Endothelial cell of umbilical vein (primary cell): ENCODE data around the gene NEU3. TPM values are rescaled to one million over a fixed set of nuclear protein-coding genes. Genes with fewer than 3 reads are reported as not detected.

Source experiments
- BruUV-seq: library from RNA; stranded (reverse); fragments of 400-500 nt; replicated peaks from 2 replicates; lab custom pipeline; 2021; lab: Mats Ljungman, UMichigan
- CTCF ChIA-PET: fragments of 300-600, 350-600 bp; sonication (Branson Sonifier 250); formaldehyde crosslinking; loops from one replicate; lab custom pipeline; 2021; ENCODE audit warnings: antibody characterized with exemption, inconsistent platforms; lab: Charles Lee
- POLR2A ChIA-PET: fragments of 300-600, 350-600 bp; sonication (Branson Sonifier 250); formaldehyde crosslinking; loops from one replicate; lab custom pipeline; 2021; ENCODE audit warnings: antibody characterized with exemption, inconsistent platforms; lab: Charles Lee
- DNase-seq: peaks from one replicate; pipeline ENCODE4 v3.0.0-alpha.2; 2011; ENCODE audit warnings: low read depth, low spot score
- FAIRE-seq: peaks from 2 replicates; lab custom pipeline; 2011; peaks lifted over from hg19 to GRCh38; lab: Jason Lieb, UNC
- H2AFZ ChIP-seq: 2 replicates; pipeline ENCODE4 v1.6.0; 2012; ENCODE audit warnings: low read depth, low read length, control low read depth, inconsistent platforms
- H3K27ac ChIP-seq: 2 replicates; pipeline ENCODE4 v1.5.1; 2011; ENCODE audit warnings: low read depth, mild to moderate bottlenecking, control low read depth, low read length, moderate library complexity; ENCODE audit not compliant: insufficient read depth
- H3K27me3 ChIP-seq, 2 experiments: 2 replicates each; pipeline versions ENCODE4 v1.6.0 to v1.6.1; 2011; ENCODE audit warnings: low read length in 2 of 2, mixed read lengths in 1 of 2; ENCODE audit not compliant: control insufficient read depth in 2 of 2, insufficient read depth in 2 of 2
- H3K36me3 ChIP-seq, 2 experiments: 2 replicates in 1 of 2; 3 replicates in 1 of 2; pipeline ENCODE4 v1.5.1; 2011; ENCODE audit warnings: low read length in 2 of 2, mild to moderate bottlenecking in 1 of 2, moderate library complexity in 1 of 2; ENCODE audit not compliant: control insufficient read depth in 2 of 2, insufficient read depth in 2 of 2; ENCODE audit errors: extremely low read depth in 1 of 2
- H3K4me1 ChIP-seq: 3 replicates; pipeline ENCODE4 v1.5.1; 2011; ENCODE audit warnings: mild to moderate bottlenecking, low read length; ENCODE audit not compliant: control insufficient read depth, insufficient read depth; ENCODE audit errors: extremely low read depth
- H3K4me2 ChIP-seq: 2 replicates; pipeline ENCODE4 v1.6.1; 2011; ENCODE audit warnings: low read length, control low read depth, mixed read lengths; ENCODE audit not compliant: insufficient read depth
- H3K4me3 ChIP-seq, 3 experiments: fragments of 200-600 bp in 1 of 3; sonication (generic), shearing (Covaris generic) in 1 of 3; replicated peaks in 1 of 3; 2 replicates each; pipeline ENCODE4 v1.5.1; 2011 to 2016; ENCODE audit warnings: control low read depth in 3 of 3, low read length in 3 of 3, mild to moderate bottlenecking in 2 of 3, inconsistent platforms in 1 of 3, low read depth in 1 of 3, moderate library complexity in 1 of 3; ENCODE audit not compliant: insufficient read depth in 1 of 3
- H3K79me2 ChIP-seq: 2 replicates; pipeline ENCODE4 v1.6.0; 2012; ENCODE audit warnings: low read length, inconsistent platforms; ENCODE audit not compliant: control insufficient read depth, insufficient read depth
- H3K9ac ChIP-seq: replicated peaks from 2 replicates; pipeline ENCODE3; 2011; ENCODE audit warnings: low read length, control low read depth; ENCODE audit not compliant: insufficient read depth; ENCODE audit errors: extremely low read depth
- H3K9me1 ChIP-seq: replicated peaks from 3 replicates; pipeline ENCODE4 v1.6.0; 2011; ENCODE audit warnings: mild to moderate bottlenecking, low read length; ENCODE audit not compliant: control insufficient read depth, insufficient read depth; ENCODE audit errors: extremely low read depth
- H3K9me3 ChIP-seq: replicated peaks from 2 replicates; pipeline ENCODE4 v1.5.1; 2012; ENCODE audit warnings: low read length, inconsistent platforms; ENCODE audit not compliant: control insufficient read depth, insufficient read depth
- H4K20me1 ChIP-seq: replicated peaks from 2 replicates; pipeline ENCODE3; 2011; ENCODE audit warnings: mild to moderate bottlenecking, low read length; ENCODE audit not compliant: control insufficient read depth, insufficient read depth; ENCODE audit errors: extremely low read depth
- CTCF ChIP-seq, 2 donors: IDR thresholded peaks; 1 replicate in 1 of 2; 2 replicates in 1 of 2; pipeline ENCODE4 v1.5.1; 2011; ENCODE audit warnings: low read length in 2 of 2, mild to moderate bottlenecking in 2 of 2, moderate library complexity in 2 of 2, control low read depth in 1 of 2, inconsistent platforms in 1 of 2, low read depth in 1 of 2; ENCODE audit not compliant: insufficient read depth in 1 of 2; ENCODE audit errors: extremely low read depth in 1 of 2
- EZH2 ChIP-seq: IDR thresholded peaks from 2 replicates; pipeline ENCODE4 v1.6.1; 2012; ENCODE audit warnings: borderline replicate concordance, low read depth, mild to moderate bottlenecking, moderate library complexity, low read length, inconsistent platforms; ENCODE audit not compliant: severe bottlenecking
- FOS ChIP-seq: IDR thresholded peaks from 2 replicates; pipeline ENCODE4 v1.6.1; 2011; ENCODE audit warnings: mild to moderate bottlenecking, low read length, moderate library complexity, borderline replicate concordance; ENCODE audit not compliant: insufficient read depth
- GATA2 ChIP-seq: IDR thresholded peaks from 2 replicates; pipeline ENCODE4 v1.7.0; 2011; ENCODE audit warnings: low read depth, mild to moderate bottlenecking, moderate library complexity, mixed read lengths, low read length; ENCODE audit not compliant: insufficient read length, insufficient read depth
- JUN ChIP-seq: IDR thresholded peaks from 2 replicates; pipeline ENCODE4 v1.6.1; 2011; ENCODE audit warnings: borderline replicate concordance, low read depth; ENCODE audit not compliant: insufficient read length, insufficient read depth
- MAX ChIP-seq: IDR thresholded peaks from 2 replicates; pipeline ENCODE4 v1.6.1; 2011; ENCODE audit not compliant: insufficient read depth, insufficient read length
- MYC ChIP-seq: IDR thresholded peaks from one replicate; pipeline ENCODE4 v1.6.1; 2011; ENCODE audit warnings: mild to moderate bottlenecking, low read depth, low read length
- POLR2A ChIP-seq: IDR thresholded peaks from 2 replicates; pipeline ENCODE4 v1.6.1; 2012; ENCODE audit warnings: low read depth, mild to moderate bottlenecking, control low read depth, low read length
- POLR2AphosphoS5 ChIP-seq: IDR thresholded peaks from 2 replicates; pipeline ENCODE4 v1.6.1; 2012; ENCODE audit warnings: low read depth, mild to moderate bottlenecking, control low read depth, low read length, moderate library complexity; ENCODE audit not compliant: insufficient read depth
- dilution Hi-C: fragments of 300-500 bp; cut with MboI; formaldehyde crosslinking; loops from one replicate; pipeline ENCODE4 v1.15.0; 2019; ENCODE audit warnings: low sequenced_read_pairs; ENCODE audit not compliant: extremely low pct_ligation_motif_present
- intact Hi-C: fragments of 100-400 bp; cut with micrococcal nuclease; formaldehyde crosslinking; loops from one replicate; pipeline ENCODE4 v1.10.0; 2022
- polyA plus RNA-seq, 4 experiments: library from polyadenylated mRNA; depleted of rRNA in 3 of 4; stranded (reverse) in 3 of 4; unstranded in 1 of 4; fragments of >200 nt; gene quantifications; 2 replicates each; pipeline versions ENCODE4 v1.2.1 to v1.2.3, GENCODE V29; 2011 to 2012; ENCODE audit warnings: missing spikeins in 1 of 4
- total RNA-seq: library from RNA; stranded (reverse); gene quantifications from 2 replicates; pipeline ENCODE4 v1.2.3, GENCODE V29; 2021

Gene NEU3
- total and polyA plus RNA-seq, 2 donors (not counting 3 experiments of a cell fraction or from before 2014, with no cell fraction given) = 5.9 to 7.0 TPM

DNA sequence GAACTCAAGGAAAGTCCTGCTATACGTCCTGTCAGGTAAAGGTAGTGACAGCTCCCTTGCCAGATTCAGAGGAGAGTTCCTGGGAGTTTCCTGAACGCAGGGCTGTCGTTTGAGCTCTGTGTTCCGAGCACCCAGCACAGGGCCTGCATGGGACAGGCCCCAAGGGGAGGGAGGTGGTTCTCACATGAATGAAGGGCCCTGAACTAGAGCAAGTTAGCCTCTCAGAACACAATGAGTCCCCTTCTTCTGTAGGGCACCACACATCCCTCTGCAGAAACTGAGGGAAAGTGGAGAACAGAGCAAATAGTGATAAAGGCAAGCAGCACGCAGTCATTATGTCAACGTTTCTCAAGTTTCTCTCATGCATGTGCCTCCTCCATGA lies 35.3 kb downstream of the NEU3 start:
- no peaks in the 10 kb centered on the region for H3K4me1 ChIP-seq
- no peak overlapping the region for H2AFZ ChIP-seq
- H3K79me2 ChIP-seq = no peaks in the 10 kb centered on the region
- ChIA-PET POLR2A (no interaction called here), CTCF (interaction anchor here (1.1 to 5.7 kb wide), 9 partner anchors 9 to 225 kb away, joined by 3 to 159 read pairs (median 64); no protein-coding TSS in a partner anchor)
- TF ChIP-seq POLR2AphosphoS5 (no peak), GATA2 (no peak), FOS (no peak), POLR2A (no peak), MYC (no peak), MAX (no peak), CTCF (IDR thresholded peaks at IDR 0.05; ENCODE audit: extremely low read depth in 1 of 2, insufficient read depth in 1 of 2, low read depth in 1 of 2, low read length in 2 of 2) (no peak), EZH2 (no peak), JUN (no peak)
- no peak overlapping the region for H3K9ac ChIP-seq
- dilution Hi-C loops = loop anchor here (25.0 kb wide), 1 partner anchor 112 kb away; no protein-coding TSS in a partner anchor
- no peak overlapping the region for H3K4me3 ChIP-seq
- no peaks in the 10 kb centered on the region for H4K20me1 ChIP-seq
- intact Hi-C loops = no loop called here
- peaks cover 0 to 7% of the 10 kb centered on the region in 2 experiments for H3K27me3 ChIP-seq
- H3K36me3 ChIP-seq = no peaks in the 10 kb centered on the region
- H3K9me1 ChIP-seq = no peaks in the 10 kb centered on the region
- H3K9me3 ChIP-seq = no peaks in the 10 kb centered on the region
- DNase-seq = no peak
- BruUV-seq = no TSS peak
- no peak for FAIRE-seq
- H3K4me2 ChIP-seq = no peak overlapping the region
- H3K27ac ChIP-seq = no peak overlapping the region
